ENCODE results near the gene AHDC1. TPM values are rescaled to one million over a fixed set of nuclear protein-coding genes. Genes with fewer than 3 reads are reported as not detected.

Gene AHDC1
- total and polyA plus RNA-seq, 9 of the 15 experiments (the other 6 are each of a cell fraction or from before 2014, with no cell fraction given), result 0.21 to 36.4 (median 4.7) TPM

DNA sequence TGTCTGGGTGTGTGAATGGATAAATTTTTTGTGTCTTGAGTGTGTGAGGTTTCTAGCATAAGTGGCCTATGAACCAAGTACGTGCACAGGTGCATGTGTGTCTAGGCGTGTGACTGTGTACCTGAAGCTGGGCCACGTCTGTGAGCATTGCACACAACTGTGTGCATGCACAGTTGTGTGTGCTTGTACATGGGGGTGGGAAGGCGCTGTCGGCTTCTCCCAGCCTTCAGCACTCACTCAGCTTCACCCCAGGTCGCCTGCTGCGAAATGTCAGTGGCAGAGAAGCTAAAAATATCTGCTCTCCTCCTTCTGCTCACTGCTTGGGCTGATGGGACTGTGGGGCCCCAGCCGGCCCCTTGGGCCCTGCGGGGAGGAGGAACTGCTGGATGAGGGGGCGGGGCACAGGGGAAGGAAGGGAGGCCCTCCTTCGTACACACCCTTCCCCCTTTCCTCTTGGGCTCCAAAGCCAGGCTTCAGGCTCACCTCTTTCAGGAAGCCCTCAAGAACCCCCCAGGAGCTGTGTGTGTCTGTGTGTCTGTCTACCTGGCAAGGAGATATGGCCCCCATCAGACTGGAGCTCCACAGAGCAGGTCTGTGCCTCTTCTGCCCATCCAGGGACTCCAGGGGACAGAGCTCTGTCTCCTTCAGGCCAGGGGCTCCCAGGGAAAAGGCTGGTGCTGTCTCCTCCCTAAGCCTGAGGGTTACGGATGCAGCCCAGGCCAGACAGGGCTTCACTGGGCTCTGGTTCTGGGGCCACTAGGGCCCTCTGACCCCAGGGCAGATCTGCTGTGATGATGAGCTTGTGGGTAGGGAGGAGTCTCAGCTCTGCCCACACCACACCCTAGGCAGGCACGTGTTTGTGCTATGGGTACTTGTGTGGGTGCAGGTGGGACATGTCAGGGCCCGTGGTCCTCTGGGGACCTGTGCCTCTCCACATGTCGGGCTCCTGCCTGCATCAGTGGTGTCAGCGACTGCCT is 78.4 kb downstream of the AHDC1 start (continued):
- TF ChIP-seq, protein P1, sequence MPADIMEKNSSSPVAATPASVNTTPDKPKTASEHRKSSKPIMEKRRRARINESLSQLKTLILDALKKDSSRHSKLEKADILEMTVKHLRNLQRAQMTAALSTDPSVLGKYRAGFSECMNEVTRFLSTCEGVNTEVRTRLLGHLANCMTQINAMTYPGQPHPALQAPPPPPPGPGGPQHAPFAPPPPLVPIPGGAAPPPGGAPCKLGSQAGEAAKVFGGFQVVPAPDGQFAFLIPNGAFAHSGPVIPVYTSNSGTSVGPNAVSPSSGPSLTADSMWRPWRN (IDR thresholded peaks at IDR 0.05; ENCODE audit: low read depth), result no peak
- TF ChIP-seq, protein P2, sequence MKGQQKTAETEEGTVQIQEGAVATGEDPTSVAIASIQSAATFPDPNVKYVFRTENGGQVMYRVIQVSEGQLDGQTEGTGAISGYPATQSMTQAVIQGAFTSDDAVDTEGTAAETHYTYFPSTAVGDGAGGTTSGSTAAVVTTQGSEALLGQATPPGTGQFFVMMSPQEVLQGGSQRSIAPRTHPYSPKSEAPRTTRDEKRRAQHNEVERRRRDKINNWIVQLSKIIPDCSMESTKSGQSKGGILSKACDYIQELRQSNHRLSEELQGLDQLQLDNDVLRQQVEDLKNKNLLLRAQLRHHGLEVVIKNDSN (CRISPR knock-in tag; IDR thresholded peaks at IDR 0.05), result 0 out of 2 replicates have a peak, but pooled peaks have one; percentile 41
- no peak for TF ChIP-seq NR4A1 (CRISPR knock-in tag; IDR thresholded peaks at IDR 0.05)
- TF ChIP-seq NR4A1 (tag; IDR thresholded peaks at IDR 0.05), result 0 out of 2 replicates have a peak, but pooled peaks have one; percentile 41
- peak; percentile 64 to 83; a peak in 3 of 4 replicates for TF ChIP-seq MAZ (CRISPR knock-in tag; conservative IDR thresholded peaks at IDR 0.05 in 1 of 2, IDR thresholded peaks at IDR 0.05 in 1 of 2)
- TF ChIP-seq, protein P3, sequence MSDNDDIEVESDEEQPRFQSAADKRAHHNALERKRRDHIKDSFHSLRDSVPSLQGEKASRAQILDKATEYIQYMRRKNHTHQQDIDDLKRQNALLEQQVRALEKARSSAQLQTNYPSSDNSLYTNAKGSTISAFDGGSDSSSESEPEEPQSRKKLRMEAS (CRISPR knock-in tag; IDR thresholded peaks at IDR 0.05), result peak; percentile 77
- TF ChIP-seq MEF2D (tag; conservative IDR thresholded peaks at IDR 0.05; ENCODE audit: low read depth), result peak; percentile 90
- TF ChIP-seq, protein P4, sequence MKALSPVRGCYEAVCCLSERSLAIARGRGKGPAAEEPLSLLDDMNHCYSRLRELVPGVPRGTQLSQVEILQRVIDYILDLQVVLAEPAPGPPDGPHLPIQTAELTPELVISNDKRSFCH (CRISPR knock-in tag; IDR thresholded peaks at IDR 0.05), result no peak
- TF ChIP-seq, protein P4 (tag; IDR thresholded peaks at IDR 0.05), result 0 out of 2 replicates have a peak, but pooled peaks have one; percentile 34
- TF ChIP-seq MBD2 (IDR thresholded peaks at IDR 0.05; ENCODE audit: borderline replicate concordance, low read depth), result 0 out of 2 replicates have a peak, but pooled peaks have one; percentile 44
- TF ChIP-seq SNRNP70 (optimal IDR thresholded peaks at IDR 0.05; ENCODE audit: low read depth, low read length), result no peak
- no peak for TF ChIP-seq SIX5 (IDR thresholded peaks at IDR 0.05; ENCODE audit: borderline replicate concordance in 1 of 2, insufficient read depth in 1 of 2, low read depth in 1 of 2, low read length in 2 of 2)
- TF ChIP-seq, protein P5, sequence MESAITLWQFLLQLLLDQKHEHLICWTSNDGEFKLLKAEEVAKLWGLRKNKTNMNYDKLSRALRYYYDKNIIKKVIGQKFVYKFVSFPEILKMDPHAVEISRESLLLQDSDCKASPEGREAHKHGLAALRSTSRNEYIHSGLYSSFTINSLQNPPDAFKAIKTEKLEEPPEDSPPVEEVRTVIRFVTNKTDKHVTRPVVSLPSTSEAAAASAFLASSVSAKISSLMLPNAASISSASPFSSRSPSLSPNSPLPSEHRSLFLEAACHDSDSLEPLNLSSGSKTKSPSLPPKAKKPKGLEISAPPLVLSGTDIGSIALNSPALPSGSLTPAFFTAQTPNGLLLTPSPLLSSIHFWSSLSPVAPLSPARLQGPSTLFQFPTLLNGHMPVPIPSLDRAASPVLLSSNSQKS (CRISPR knock-in tag; IDR thresholded peaks at IDR 0.05), result no peak
- TF ChIP-seq, protein P6, sequence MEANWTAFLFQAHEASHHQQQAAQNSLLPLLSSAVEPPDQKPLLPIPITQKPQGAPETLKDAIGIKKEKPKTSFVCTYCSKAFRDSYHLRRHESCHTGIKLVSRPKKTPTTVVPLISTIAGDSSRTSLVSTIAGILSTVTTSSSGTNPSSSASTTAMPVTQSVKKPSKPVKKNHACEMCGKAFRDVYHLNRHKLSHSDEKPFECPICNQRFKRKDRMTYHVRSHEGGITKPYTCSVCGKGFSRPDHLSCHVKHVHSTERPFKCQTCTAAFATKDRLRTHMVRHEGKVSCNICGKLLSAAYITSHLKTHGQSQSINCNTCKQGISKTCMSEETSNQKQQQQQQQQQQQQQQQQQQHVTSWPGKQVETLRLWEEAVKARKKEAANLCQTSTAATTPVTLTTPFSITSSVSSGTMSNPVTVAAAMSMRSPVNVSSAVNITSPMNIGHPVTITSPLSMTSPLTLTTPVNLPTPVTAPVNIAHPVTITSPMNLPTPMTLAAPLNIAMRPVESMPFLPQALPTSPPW (CRISPR knock-in tag; IDR thresholded peaks at IDR 0.05), result peak; percentile 88
- peak; percentile 41 for TF ChIP-seq SP1 (CRISPR knock-in tag; IDR thresholded peaks at IDR 0.05)
- TF ChIP-seq MTA3 (IDR thresholded peaks at IDR 0.05; ENCODE audit: borderline replicate concordance), result peak; percentile 59; the same call in 1 of the 2 replicates

Measured in K562 (cell line).